Fibroblast of the aortic adventitia (primary cell): Measurements from ENCODE around the gene EXOC7. TPM values are rescaled to one million over a fixed set of nuclear protein-coding genes. Genes with fewer than 3 reads are reported as not detected.
A peak's percentile ranks its signal among the peaks of the same experiment; 100 is the strongest.
"Not testable (repeated sequence)": the region's sequence is repeated elsewhere in the genome, so short reads cannot be mapped to it uniquely, and the experiment has no call there.

ENCODE experiments used
- DNase-seq: peaks from one replicate; pipeline ENCODE4 v3.0.0-alpha.2; 2010; ENCODE audit warnings: low read depth
- H3K4me3 ChIP-seq: 2 replicates; pipeline ENCODE4 v1.5.1; 2011; ENCODE audit warnings: low read depth, mild to moderate bottlenecking, control low read depth, low read length, moderate library complexity
- CTCF ChIP-seq: IDR thresholded peaks from 2 replicates; pipeline ENCODE4 v1.5.1; 2011; ENCODE audit warnings: mild to moderate bottlenecking, low read length, control low read depth, inconsistent platforms; ENCODE audit not compliant: insufficient read depth
- total RNA-seq: library from RNA; depleted of rRNA; stranded (reverse); fragments of >200 nt; gene quantifications from 2 replicates; pipeline ENCODE4 v1.2.3, GENCODE V29; 2012; ENCODE audit warnings: low replicate concordance

The EXOC7 gene
- total RNA-seq, 1 donor, result 88.5 TPM

- DNase-seq, result no peak
- TF ChIP-seq CTCF, result no peak
- H3K4me3 ChIP-seq, result peak overlapping the region; percentile 98
These were observed 31.9 kb downstream of the EXOC7 start for GRCh38 chr17:76071531-76072147.

GRCh38 chr17:76065775-76066174 lies 37.8 kb downstream of the EXOC7 start:
- DNase-seq, result no peak
- H3K4me3 ChIP-seq, result no peak overlapping the region
- no peak for TF ChIP-seq CTCF

- DNase-seq, result no peak
- H3K4me3 ChIP-seq, result no peak overlapping the region
- TF ChIP-seq CTCF, result no peak
These were observed 39.6 kb downstream of the EXOC7 start for GRCh38 chr17:76063875-76064546.

- not testable (repeated sequence) for H3K4me3 ChIP-seq, DNase-seq
These were observed 45.3 kb downstream of the EXOC7 start for GRCh38 chr17:76058264-76058663.

GRCh38 chr17:76056882-76057281 lies 46.7 kb downstream of the EXOC7 start:
- no peak for TF ChIP-seq CTCF
- DNase-seq, result no peak
- H3K4me3 ChIP-seq, result no peak overlapping the region

- TF ChIP-seq CTCF, result no peak
- H3K4me3 ChIP-seq, result no peak overlapping the region
- DNase-seq, result peak; percentile 40
These were observed 49.5 kb downstream of the EXOC7 start for GRCh38 chr17:76054112-76054476.

GRCh38 chr17:76053246-76054111 lies 50.1 kb downstream of the EXOC7 start:
- TF ChIP-seq CTCF, result no peak
- DNase-seq, result peak; percentile 64
- H3K4me3 ChIP-seq, result no peak overlapping the region
